MM.1S (cell line): ENCODE results near the gene ZXDC.

ENCODE experiments used
- DNase-seq: peaks from one replicate; pipeline ENCODE4 v3.0.0-alpha.2; 2015
- H2AFZ ChIP-seq: fragments of 300-600 bp; sonication (generic); 2 replicates; pipeline ENCODE4 v1.6.0; 2016; ENCODE audit warnings: antibody characterized with exemption, low read length
- H3F3A ChIP-seq: fragments of 300-600 bp; sonication (generic); 2 replicates; pipeline ENCODE4 v1.6.1; 2016; ENCODE audit warnings: mild to moderate bottlenecking, antibody characterized with exemption, low read length, moderate library complexity, mixed read lengths; ENCODE audit not compliant: insufficient read depth
- H3K27ac ChIP-seq: fragments of 300-600 bp; sonication (generic); 2 replicates; pipeline ENCODE4 v1.5.1; 2016; ENCODE audit warnings: mild to moderate bottlenecking, low read length
- H3K27me3 ChIP-seq: fragments of 300-600 bp; sonication (generic); replicated peaks from 2 replicates; pipeline ENCODE4 v1.6.0; 2016; ENCODE audit warnings: low read length; ENCODE audit not compliant: insufficient read depth
- H3K36me3 ChIP-seq: fragments of 300-600 bp; sonication (generic); replicated peaks from 2 replicates; pipeline ENCODE4 v1.6.1; 2016; ENCODE audit warnings: mild to moderate bottlenecking, low read length, mixed read lengths; ENCODE audit not compliant: insufficient read depth
- H3K4me1 ChIP-seq: fragments of 300-600 bp; sonication (generic); 2 replicates; pipeline ENCODE4 v1.6.1; 2016; ENCODE audit warnings: low read length, mixed read lengths
- H3K4me2 ChIP-seq: fragments of 300-600 bp; sonication (generic); 2 replicates; pipeline ENCODE4 v1.6.0; 2016; ENCODE audit warnings: low read depth, low read length
- H3K4me3 ChIP-seq: fragments of 300-600 bp; sonication (generic); 2 replicates; pipeline ENCODE4 v1.5.1; 2016; ENCODE audit warnings: low read length, mixed read lengths
- H3K79me2 ChIP-seq: fragments of 300-600 bp; sonication (generic); 2 replicates; pipeline ENCODE4 v1.6.1; 2016; ENCODE audit warnings: mixed run types, low read length, mixed read lengths
- H3K9ac ChIP-seq: fragments of 300-600 bp; sonication (generic); 2 replicates; pipeline ENCODE4 v1.6.1; 2016; ENCODE audit warnings: low read length, mixed read lengths
- H3K9me2 ChIP-seq: fragments of 300-600 bp; sonication (generic); replicated peaks from 2 replicates; pipeline ENCODE4 v1.6.1; 2016; ENCODE audit warnings: mild to moderate bottlenecking, low read length, mixed read lengths; ENCODE audit not compliant: insufficient read depth
- H3K9me3 ChIP-seq: fragments of 300-600 bp; sonication (generic); replicated peaks from 2 replicates; pipeline ENCODE4 v1.6.1; 2016; ENCODE audit warnings: mild to moderate bottlenecking, low read length, mixed read lengths; ENCODE audit not compliant: insufficient read depth
- H4K20me1 ChIP-seq: fragments of 300-600 bp; sonication (generic); 2 replicates; pipeline ENCODE4 v1.6.1; 2016; ENCODE audit warnings: mild to moderate bottlenecking, low read length, moderate library complexity, mixed read lengths; ENCODE audit not compliant: insufficient read depth
- CTCF ChIP-seq: fragments of 300-600 bp; sonication (generic); IDR thresholded peaks from 2 replicates; pipeline ENCODE4 v1.5.1; 2016; ENCODE audit warnings: antibody characterized with exemption, low read length, mixed read lengths
- EZH2 ChIP-seq: fragments of 300-600 bp; sonication (generic); optimal IDR thresholded peaks from 2 replicates; pipeline ENCODE3; 2017; ENCODE audit warnings: low read depth, mild to moderate bottlenecking, antibody characterized with exemption, low read length, mixed read lengths
- EZH2phosphoT487 ChIP-seq: fragments of 300-600 bp; sonication (generic); IDR thresholded peaks from 2 replicates; pipeline ENCODE4 v1.6.1; 2018; ENCODE audit warnings: antibody characterized with exemption, low read length

ZXDC gene

GRCh38 chr3:126500016-126500415 lies 24.3 kb upstream of the ZXDC start:
- Histone ChIP-seq H3K9me2 (no peaks in the 10 kb centered on the region), H3K4me3 (no peak overlapping the region), H3K4me1 (no peaks in the 10 kb centered on the region; the same call in 1 of the 2 replicates), H2AFZ (no peak overlapping the region), H3K9me3 (no peaks in the 10 kb centered on the region), H3K27me3 (no peaks in the 10 kb centered on the region), H3K36me3 (no peaks in the 10 kb centered on the region), H3K27ac (no peak overlapping the region), H3F3A (no peaks in the 10 kb centered on the region; the same call in 1 of the 2 replicates), H3K79me2 (no peaks in the 10 kb centered on the region), H3K9ac (no peak overlapping the region), H3K4me2 (no peak overlapping the region), H4K20me1 (no peaks in the 10 kb centered on the region)
- TF ChIP-seq EZH2phosphoT487 (no peak), CTCF (no peak), EZH2 (no peak)
- no peak for DNase-seq

DNA sequence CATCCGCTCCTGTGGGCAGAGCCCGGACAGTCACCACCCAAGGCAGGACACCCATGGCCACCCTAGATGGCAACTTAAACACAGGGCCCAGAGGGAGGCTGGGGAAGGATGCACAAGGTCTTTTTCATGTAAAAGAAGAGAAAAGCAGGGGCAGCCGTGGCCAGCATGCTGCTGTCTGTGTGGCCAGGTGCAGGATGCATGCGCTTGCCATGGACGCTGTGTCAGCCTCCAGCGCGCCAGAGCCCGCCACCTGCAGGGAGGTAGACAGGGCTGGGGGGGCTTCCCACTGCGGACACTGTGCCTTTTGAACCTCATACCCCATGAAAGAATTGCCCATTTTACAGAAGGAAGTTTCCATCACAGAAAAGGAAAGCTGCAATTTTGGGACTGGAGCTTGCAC lies 23.7 kb upstream of the ZXDC start:
- H2AFZ ChIP-seq = no peak overlapping the region
- no peaks in the 10 kb centered on the region for H4K20me1 ChIP-seq
- no peaks in the 10 kb centered on the region for H3K9me2 ChIP-seq
- DNase-seq = no peak
- H3K4me3 ChIP-seq = no peak overlapping the region
- TF ChIP-seq EZH2phosphoT487 (no peak), EZH2 (no peak), CTCF (no peak)
- H3K27me3 ChIP-seq = no peaks in the 10 kb centered on the region
- no peaks in the 10 kb centered on the region for H3K36me3 ChIP-seq
- H3K9me3 ChIP-seq = no peaks in the 10 kb centered on the region
- no peak overlapping the region for H3K27ac ChIP-seq
- no peaks in the 10 kb centered on the region for H3K79me2 ChIP-seq
- H3K4me1 ChIP-seq = peaks cover 6% of the 10 kb centered on the region
- no peak overlapping the region for H3K4me2 ChIP-seq
- peaks cover 2% of the 10 kb centered on the region for H3F3A ChIP-seq
- H3K9ac ChIP-seq = no peak overlapping the region

- Histone ChIP-seq H4K20me1 (no peaks in the 10 kb centered on the region), H3K9me3 (no peaks in the 10 kb centered on the region), H3K4me3 (no peak overlapping the region), H3K4me1 (peaks cover 10% of the 10 kb centered on the region), H3K9ac (no peak overlapping the region), H2AFZ (no peak overlapping the region), H3F3A (peaks cover 6% of the 10 kb centered on the region), H3K79me2 (no peaks in the 10 kb centered on the region), H3K9me2 (no peaks in the 10 kb centered on the region), H3K27me3 (no peaks in the 10 kb centered on the region), H3K36me3 (no peaks in the 10 kb centered on the region), H3K27ac (no peak overlapping the region), H3K4me2 (no peak overlapping the region)
- DNase-seq = no peak
- TF ChIP-seq EZH2phosphoT487 (no peak), EZH2 (no peak), CTCF (no peak)
These were observed 23.2 kb upstream of the ZXDC start for GRCh38 chr3:126498929-126499328.
